Measurements from ENCODE around the gene USP24. TPM values are rescaled to one million over a fixed set of nuclear protein-coding genes. Genes with fewer than 3 reads are reported as not detected.
"Not testable (repeated sequence)": the region's sequence is repeated elsewhere in the genome, so short reads cannot be mapped to it uniquely, and the experiment has no call there.

USP24 gene
- total RNA-seq, 1 donor from 2014 or later: 19.7 TPM

DNA sequence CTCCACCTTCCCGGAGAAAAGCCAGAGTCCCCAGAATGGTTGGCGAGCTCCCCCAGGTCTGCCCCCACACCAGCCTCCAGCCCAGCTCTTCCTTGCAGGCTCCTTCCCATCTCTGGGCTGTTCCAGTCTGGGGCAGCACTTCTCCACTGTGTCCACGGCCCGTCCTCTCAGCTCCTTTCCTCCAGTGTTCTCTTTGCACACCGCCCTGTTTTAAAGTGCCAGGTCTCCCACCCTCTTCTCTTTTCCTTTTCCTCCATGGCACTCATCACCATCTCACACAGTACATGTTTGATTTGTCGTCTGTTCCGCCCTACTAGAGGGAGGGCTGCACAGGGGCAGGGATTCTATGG lies 181.9 kb downstream of the USP24 start:
- TF ChIP-seq, protein P1, sequence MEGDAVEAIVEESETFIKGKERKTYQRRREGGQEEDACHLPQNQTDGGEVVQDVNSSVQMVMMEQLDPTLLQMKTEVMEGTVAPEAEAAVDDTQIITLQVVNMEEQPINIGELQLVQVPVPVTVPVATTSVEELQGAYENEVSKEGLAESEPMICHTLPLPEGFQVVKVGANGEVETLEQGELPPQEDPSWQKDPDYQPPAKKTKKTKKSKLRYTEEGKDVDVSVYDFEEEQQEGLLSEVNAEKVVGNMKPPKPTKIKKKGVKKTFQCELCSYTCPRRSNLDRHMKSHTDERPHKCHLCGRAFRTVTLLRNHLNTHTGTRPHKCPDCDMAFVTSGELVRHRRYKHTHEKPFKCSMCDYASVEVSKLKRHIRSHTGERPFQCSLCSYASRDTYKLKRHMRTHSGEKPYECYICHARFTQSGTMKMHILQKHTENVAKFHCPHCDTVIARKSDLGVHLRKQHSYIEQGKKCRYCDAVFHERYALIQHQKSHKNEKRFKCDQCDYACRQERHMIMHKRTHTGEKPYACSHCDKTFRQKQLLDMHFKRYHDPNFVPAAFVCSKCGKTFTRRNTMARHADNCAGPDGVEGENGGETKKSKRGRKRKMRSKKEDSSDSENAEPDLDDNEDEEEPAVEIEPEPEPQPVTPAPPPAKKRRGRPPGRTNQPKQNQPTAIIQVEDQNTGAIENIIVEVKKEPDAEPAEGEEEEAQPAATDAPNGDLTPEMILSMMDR (conservative IDR thresholded peaks at IDR 0.05; ENCODE audit: low read depth, low read length): no peak
- no peak for DNase-seq (ENCODE audit: low read depth)
- H3K4me3 ChIP-seq (ENCODE audit: low read depth, low read length): no peak overlapping the region

DNA sequence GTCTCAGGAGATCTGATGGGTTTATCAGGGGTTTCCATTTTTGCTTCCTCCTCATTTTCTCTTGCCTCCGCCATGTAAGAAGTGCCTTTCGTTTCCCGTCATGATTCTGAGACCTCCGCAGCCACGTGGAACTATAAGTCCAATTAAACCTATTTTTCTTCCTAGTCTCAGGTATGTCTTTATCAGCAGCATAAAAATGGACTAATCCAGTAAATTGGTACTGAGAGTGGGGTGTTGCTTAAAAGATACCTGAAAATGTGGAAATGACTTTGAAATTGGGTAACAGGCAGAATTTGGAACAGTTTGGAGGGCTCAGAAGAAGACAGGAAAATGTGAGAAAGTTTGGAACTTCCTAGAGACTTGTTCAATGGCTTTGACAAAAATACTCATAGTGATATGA lies 184.1 kb downstream of the USP24 start:
- H3K4me3 ChIP-seq (ENCODE audit: low read depth, low read length); DNase-seq (ENCODE audit: low read depth): not testable (repeated sequence)

DNA sequence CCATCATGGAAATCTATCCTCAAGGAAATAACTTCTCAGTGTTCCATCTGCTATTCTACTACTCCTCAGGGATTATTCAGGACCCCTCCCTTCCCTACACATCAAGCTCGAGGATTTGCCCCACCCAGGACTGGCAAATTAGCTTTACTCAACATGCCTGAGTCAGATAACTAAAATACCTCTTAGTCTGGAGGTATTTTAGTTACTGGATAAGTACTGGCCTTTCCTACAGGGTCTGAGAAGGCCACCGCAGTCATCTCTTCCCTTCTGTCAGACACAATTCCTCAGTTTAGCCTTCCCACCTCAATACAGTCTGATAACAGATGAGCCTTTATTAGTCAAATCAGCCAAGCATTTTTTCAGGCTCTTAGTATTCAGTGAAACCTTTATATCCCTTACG lies 188.5 kb downstream of the USP24 start:
- DNase-seq (ENCODE audit: low read depth); H3K4me3 ChIP-seq (ENCODE audit: low read depth, low read length): not testable (repeated sequence)

- not testable (repeated sequence) for DNase-seq (ENCODE audit: low read depth); H3K4me3 ChIP-seq (ENCODE audit: low read depth, low read length)
Observed at GRCh38 chr1:55024163-55024562, 191.0 kb downstream of the USP24 start.

DNA sequence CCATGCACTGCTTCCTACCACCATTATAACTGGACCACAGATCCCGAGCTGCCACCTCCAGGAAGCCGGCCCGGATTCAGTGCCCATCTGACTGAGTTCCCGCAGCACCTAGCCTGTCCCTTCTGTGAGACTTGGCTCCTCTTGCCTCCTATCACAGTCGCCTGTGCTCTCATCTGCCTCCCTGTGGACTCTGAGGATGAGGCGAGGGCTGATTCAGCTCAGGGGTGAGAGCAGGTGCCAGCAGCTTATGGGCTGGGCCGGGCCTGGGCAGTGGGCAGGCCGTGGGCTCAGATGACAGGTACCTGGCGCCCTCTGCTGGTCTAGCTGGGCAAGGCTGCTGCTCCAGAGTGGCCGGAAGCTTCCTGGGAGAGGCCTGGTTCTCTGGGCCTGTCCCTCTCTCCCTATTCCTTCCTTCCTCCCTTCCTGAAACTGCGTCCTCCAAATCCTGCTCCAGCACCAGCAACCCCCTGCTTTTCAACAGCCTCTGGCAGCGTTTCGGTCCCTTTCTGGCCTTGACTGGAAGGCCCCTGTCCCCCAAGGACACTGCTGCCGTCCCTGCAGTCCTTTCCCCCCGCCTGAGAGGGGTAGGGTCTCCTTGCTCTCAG lies 193.1 kb downstream of the USP24 start:
- no peak overlapping the region for H3K4me3 ChIP-seq (ENCODE audit: low read depth, low read length)
- DNase-seq (ENCODE audit: low read depth): peak; percentile 30
- TF ChIP-seq, protein P1 (conservative IDR thresholded peaks at IDR 0.05; ENCODE audit: low read depth, low read length): peak; percentile 95

GRCh38 chr1:55018395-55018794 lies 196.8 kb downstream of the USP24 start:
- TF ChIP-seq, protein P1 (conservative IDR thresholded peaks at IDR 0.05; ENCODE audit: low read depth, low read length): no peak
- no peak for DNase-seq (ENCODE audit: low read depth)
- no peak overlapping the region for H3K4me3 ChIP-seq (ENCODE audit: low read depth, low read length)

Other genes starting within 250 kb of the USP24 start
- 0.14 TPM in 1 of 2 replicates, not detected in the other for gene TMEM61, start 234.7 kb downstream of the USP24 start, total RNA-seq
- not detected in 2 replicates for gene BSND, start 216.4 kb downstream of the USP24 start, total RNA-seq
- gene PCSK9, start 175.8 kb downstream of the USP24 start, total RNA-seq: 1.1 and 21.7 TPM in 2 replicates

All from epithelial cell of proximal tubule (primary cell).